Measurements from ENCODE around the gene PLCD4.

DNA sequence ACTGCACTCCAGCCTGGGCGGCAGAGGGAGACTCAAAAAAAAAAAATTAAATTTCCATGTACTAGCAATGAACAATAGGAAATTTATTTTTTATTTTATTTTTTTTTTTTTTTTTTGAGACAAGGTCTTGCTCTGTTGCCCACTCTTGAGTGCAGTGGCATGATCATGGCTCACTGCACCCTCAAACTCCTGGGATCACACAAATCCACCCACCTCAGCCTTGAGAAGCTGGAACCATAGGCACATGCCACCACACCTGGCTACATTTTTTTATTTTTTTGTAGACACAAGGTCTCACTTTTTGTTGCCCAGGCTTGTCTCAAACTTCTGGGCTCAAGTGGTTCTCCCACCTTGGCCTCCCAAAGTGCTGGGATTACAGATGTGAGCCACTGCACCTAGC lies 22.2 kb upstream of the PLCD4 start:
- TF ChIP-seq, protein P1, sequence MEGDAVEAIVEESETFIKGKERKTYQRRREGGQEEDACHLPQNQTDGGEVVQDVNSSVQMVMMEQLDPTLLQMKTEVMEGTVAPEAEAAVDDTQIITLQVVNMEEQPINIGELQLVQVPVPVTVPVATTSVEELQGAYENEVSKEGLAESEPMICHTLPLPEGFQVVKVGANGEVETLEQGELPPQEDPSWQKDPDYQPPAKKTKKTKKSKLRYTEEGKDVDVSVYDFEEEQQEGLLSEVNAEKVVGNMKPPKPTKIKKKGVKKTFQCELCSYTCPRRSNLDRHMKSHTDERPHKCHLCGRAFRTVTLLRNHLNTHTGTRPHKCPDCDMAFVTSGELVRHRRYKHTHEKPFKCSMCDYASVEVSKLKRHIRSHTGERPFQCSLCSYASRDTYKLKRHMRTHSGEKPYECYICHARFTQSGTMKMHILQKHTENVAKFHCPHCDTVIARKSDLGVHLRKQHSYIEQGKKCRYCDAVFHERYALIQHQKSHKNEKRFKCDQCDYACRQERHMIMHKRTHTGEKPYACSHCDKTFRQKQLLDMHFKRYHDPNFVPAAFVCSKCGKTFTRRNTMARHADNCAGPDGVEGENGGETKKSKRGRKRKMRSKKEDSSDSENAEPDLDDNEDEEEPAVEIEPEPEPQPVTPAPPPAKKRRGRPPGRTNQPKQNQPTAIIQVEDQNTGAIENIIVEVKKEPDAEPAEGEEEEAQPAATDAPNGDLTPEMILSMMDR (IDR thresholded peaks at IDR 0.05; ENCODE audit: borderline replicate concordance, extremely low read depth, low read length, poor library complexity, severe bottlenecking) = no peak
- TF ChIP-seq EZH2 (IDR thresholded peaks at IDR 0.05; ENCODE audit: borderline replicate concordance, low read depth, low read length, severe bottlenecking) = no peak
